WERI-Rb-1 (cell line): ENCODE data around the gene PRRC2B.

Source experiments
- DNase-seq: peaks from one replicate; pipeline ENCODE4 v3.0.0-alpha.2; 2020
- H3K27ac ChIP-seq: fragments of 250-450 bp; sonication (Bioruptor Pico); 2 replicates; pipeline ENCODE4 v1.5.1; 2020; ENCODE audit warnings: mild to moderate bottlenecking, moderate library complexity
- H3K27me3 ChIP-seq: fragments of 250-450 bp; sonication (Bioruptor Pico); 2 replicates; pipeline ENCODE4 v1.5.1; 2021; ENCODE audit warnings: mild to moderate bottlenecking, low read depth, moderate library complexity; ENCODE audit not compliant: insufficient read depth, severe bottlenecking
- H3K36me3 ChIP-seq: fragments of 250-450 bp; sonication (Bioruptor Pico); 2 replicates; pipeline ENCODE4 v1.5.1; 2020; ENCODE audit warnings: mild to moderate bottlenecking, moderate library complexity
- H3K4me3 ChIP-seq: 2 replicates; pipeline ENCODE4 v1.5.1; 2011; ENCODE audit warnings: low read depth, mild to moderate bottlenecking, control low read depth, low read length
- H3K9me3 ChIP-seq: fragments of 250-450 bp; sonication (Bioruptor Pico); 2 replicates; pipeline ENCODE4 v1.5.1; 2021; ENCODE audit warnings: mild to moderate bottlenecking, moderate library complexity; ENCODE audit not compliant: severe bottlenecking
- TF ChIP-seq, protein P1 (sequence below): IDR thresholded peaks from 2 replicates; pipeline ENCODE4 v1.5.1; 2011; ENCODE audit warnings: low read depth, mild to moderate bottlenecking, control low read depth, inconsistent platforms, low read length

Gene PRRC2B

DNA sequence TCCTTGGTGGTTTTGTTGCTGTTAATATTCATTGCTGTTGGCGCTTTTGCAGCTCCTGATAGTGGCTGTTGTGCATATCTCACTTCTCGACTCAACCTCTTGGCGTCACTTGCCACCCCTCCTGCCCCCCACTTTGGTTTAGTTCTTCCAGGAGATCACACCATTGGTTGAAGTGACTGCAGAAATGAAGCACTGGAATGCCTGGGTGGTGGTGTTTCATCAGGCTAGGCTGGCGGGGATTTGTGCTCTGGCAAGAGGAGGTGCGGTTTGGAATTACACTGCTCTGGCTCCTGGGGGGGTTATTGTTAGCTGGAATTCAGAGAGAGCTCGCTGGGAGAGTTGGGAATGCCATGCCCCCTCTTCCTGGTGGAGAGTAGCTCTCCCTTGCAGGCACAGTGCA lies 11.5 kb downstream of the PRRC2B start:
- no peak for DNase-seq
- Histone ChIP-seq H3K4me3 (no peak overlapping the region), H3K9me3 (no peaks in the 10 kb centered on the region), H3K27me3 (no peaks in the 10 kb centered on the region), H3K36me3 (peaks cover 51% of the 10 kb centered on the region), H3K27ac (no peak overlapping the region)
- TF ChIP-seq, protein P1, sequence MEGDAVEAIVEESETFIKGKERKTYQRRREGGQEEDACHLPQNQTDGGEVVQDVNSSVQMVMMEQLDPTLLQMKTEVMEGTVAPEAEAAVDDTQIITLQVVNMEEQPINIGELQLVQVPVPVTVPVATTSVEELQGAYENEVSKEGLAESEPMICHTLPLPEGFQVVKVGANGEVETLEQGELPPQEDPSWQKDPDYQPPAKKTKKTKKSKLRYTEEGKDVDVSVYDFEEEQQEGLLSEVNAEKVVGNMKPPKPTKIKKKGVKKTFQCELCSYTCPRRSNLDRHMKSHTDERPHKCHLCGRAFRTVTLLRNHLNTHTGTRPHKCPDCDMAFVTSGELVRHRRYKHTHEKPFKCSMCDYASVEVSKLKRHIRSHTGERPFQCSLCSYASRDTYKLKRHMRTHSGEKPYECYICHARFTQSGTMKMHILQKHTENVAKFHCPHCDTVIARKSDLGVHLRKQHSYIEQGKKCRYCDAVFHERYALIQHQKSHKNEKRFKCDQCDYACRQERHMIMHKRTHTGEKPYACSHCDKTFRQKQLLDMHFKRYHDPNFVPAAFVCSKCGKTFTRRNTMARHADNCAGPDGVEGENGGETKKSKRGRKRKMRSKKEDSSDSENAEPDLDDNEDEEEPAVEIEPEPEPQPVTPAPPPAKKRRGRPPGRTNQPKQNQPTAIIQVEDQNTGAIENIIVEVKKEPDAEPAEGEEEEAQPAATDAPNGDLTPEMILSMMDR = no peak

DNA sequence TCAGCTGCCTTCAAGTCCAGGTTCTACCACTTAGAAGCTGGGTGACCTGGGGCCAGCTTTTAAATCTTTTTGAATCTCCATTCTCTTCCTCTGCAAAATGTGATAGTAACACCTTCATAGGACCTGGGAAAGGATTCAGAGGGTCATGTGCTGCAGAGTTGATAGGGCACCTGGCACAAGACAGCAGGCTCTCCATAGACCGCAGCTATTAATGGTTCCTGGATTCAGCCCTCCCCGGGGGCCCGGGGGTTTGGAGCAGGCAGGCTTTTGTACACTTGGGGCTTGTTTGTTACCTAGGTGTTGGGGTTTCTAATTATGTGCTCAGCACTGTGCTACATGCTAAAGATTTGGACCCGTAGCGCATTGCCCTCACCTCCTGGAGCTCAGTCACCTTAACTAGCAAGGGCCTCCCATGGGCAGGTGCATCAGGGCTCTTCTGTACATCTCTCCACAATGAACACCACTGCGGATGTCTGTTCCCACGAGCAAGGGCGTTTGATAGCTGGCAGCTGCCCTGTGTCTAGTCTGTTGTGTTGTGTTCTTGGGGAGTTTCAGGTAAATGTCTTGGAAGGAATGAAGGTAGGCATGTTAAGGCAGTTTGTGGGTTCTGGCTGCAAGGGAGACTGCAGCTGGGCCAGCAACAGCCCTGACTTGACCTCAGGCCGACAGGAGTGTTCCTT lies 12.1 kb downstream of the PRRC2B start:
- TF ChIP-seq, protein P1 = no peak
- H3K27ac ChIP-seq = no peak overlapping the region
- no peak overlapping the region for H3K4me3 ChIP-seq
- H3K36me3 ChIP-seq = peaks cover 53% of the 10 kb centered on the region
- DNase-seq = no peak
- H3K9me3 ChIP-seq = no peaks in the 10 kb centered on the region
- H3K27me3 ChIP-seq = no peaks in the 10 kb centered on the region

DNA sequence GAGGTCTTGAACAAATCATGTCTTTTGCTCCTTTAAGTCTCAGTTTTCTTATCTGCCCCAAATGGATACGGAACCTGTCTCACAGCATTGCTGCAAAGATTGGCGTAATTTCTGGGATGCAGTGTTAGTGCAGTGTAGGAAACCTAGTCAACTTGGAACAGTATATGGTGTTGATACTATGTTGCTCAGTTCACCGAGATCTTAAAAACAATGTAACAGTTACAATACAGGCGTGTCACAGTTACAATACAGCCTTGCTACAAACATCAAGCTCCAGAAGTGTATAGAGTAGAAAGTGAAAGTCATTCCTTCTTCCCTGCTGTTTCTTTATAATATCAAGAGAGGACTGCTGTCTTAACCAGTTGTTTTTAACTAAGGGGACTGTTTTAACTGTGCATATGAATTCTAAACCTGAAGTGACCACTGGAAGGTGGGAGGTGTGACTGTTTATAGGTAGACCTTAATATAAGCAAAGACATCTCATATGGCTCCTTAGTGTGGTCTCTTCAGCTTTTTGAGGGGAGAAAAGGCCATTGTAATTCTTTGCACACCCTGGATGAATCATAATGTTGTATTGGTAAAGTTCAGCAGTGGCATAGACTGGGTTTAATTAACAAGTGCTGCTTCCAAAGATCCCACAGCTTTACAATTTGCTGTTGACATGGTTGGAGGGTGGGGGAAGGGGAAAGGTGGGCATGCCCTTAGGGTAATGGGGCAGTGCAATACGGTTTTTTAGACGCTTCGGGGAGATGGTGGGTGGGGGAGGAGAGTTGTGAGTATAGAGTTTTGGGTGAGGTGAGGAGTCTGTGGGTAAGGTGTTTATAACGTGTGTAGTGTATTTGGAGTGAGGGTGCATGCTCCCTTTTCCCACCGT lies 12.9 kb downstream of the PRRC2B start:
- no peak for DNase-seq
- no peak overlapping the region for H3K4me3 ChIP-seq
- no peaks in the 10 kb centered on the region for H3K9me3 ChIP-seq
- TF ChIP-seq, protein P1 = no peak
- H3K36me3 ChIP-seq = peaks cover 48% of the 10 kb centered on the region
- H3K27me3 ChIP-seq = no peaks in the 10 kb centered on the region
- H3K27ac ChIP-seq = no peak overlapping the region; the same call in 1 of the 2 replicates

DNA sequence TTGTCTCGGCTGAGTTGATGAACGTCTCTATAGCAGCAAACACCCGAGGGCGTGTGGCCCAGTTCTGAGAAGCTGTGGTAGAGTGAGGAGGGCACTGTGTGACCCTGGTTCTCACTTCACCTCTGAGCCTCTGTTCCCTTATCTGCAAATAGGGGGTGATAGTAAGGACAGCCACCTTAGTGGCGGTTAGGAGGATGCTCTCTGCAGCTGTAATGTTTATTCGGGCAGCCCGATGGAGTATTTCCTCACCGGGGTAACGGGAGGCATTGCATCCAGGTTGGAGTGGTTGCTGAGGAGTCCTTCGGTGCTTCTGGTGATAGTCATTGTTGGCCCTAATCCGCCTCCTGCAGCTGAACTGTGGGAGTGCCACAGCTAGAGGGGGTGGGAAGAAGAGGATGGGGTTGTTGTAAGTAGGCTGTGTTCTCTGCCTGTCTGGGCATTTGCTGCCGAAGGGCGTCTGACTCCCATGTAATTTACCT lies 13.9 kb downstream of the PRRC2B start:
- Histone ChIP-seq H3K4me3 (no peak overlapping the region), H3K27ac (no peak overlapping the region), H3K27me3 (no peaks in the 10 kb centered on the region), H3K36me3 (peaks cover 48% of the 10 kb centered on the region), H3K9me3 (no peaks in the 10 kb centered on the region)
- TF ChIP-seq, protein P1 = peak; percentile 57
- DNase-seq = peak; percentile 69

DNA sequence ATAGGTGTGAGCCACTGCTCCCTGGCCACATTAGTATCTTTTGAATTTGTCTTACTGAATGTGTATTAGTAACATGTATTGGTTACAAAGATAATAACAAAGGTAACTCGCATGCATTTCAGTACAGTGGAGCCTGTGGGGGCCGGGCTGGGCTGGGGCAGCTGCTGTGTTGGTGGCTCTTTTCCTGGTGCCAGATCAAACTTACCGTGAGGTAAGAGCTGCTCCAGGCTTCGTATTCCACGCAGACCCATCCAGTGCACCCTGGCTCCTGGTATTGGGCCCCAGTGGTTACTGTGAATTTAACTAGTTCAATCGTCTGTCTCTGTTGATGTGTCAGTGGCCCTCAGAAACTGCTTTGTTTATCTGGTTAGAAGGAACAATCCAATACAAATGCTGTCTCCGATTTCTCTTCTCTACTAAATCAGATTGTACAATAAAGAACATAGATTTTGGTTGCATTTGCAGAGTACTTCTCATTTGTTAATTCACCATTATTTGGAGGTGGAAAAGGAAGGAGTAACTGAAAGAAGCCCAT lies 15.6 kb downstream of the PRRC2B start:
- DNase-seq = no peak
- Histone ChIP-seq H3K27ac (no peak overlapping the region), H3K27me3 (no peaks in the 10 kb centered on the region), H3K9me3 (no peaks in the 10 kb centered on the region), H3K4me3 (no peak overlapping the region), H3K36me3 (peaks cover 50% of the 10 kb centered on the region)
- TF ChIP-seq, protein P1 = no peak
